HFFc6 (cell line): ENCODE results near the gene VSNL1. TPM values are rescaled to one million over a fixed set of nuclear protein-coding genes. Genes with fewer than 3 reads are reported as not detected.

Source experiments
- DNase-seq: peaks from one replicate; pipeline ENCODE4 v3.0.0-alpha.2; 2018
- H3K27ac Mint-ChIP-seq: 2 replicates; pipeline ENCODE4 v1.8.0; 2020; ENCODE audit warnings: mild to moderate bottlenecking, mixed read lengths
- H3K27me3 Mint-ChIP-seq: 2 replicates; pipeline ENCODE4 v1.8.0; 2021; ENCODE audit warnings: mild to moderate bottlenecking, moderate library complexity, mixed read lengths; ENCODE audit not compliant: insufficient read depth
- H3K36me3 Mint-ChIP-seq: 2 replicates; pipeline ENCODE4 v1.8.0; 2021; ENCODE audit warnings: low read depth, mixed read lengths
- H3K4me1 Mint-ChIP-seq: 2 replicates; pipeline ENCODE4 v1.8.0; 2020; ENCODE audit warnings: low read depth, mixed read lengths
- H3K4me3 Mint-ChIP-seq: 2 replicates; pipeline ENCODE4 v1.8.0; 2020; ENCODE audit warnings: mild to moderate bottlenecking, moderate library complexity, mixed read lengths
- H3K9me3 Mint-ChIP-seq: 2 replicates; pipeline ENCODE4 v1.8.0; 2020; ENCODE audit warnings: mild to moderate bottlenecking, mixed read lengths
- CTCF ChIP-seq: fragments of 200-600 bp; sonication (generic); IDR thresholded peaks from 2 replicates; pipeline ENCODE4 v1.5.0; 2021; ENCODE audit warnings: antibody characterized with exemption, mild to moderate bottlenecking
- long read RNA-seq: library from polyadenylated mRNA; unstranded; transcript quantifications from one replicate; pipeline ENCODE4 v2.0.0, GENCODE V29; 2019
- total RNA-seq, 6 experiments: library from RNA; stranded (reverse); fragmentation: NEBNext Ultra II Directional; extraction: Animal tissue kit (Norgen Biotek cat#: 25700); gene quantifications; 2 replicates in 1 of 6; 3 replicates in 5 of 6; pipeline ENCODE4 v1.2.3, GENCODE V29; 2021

The VSNL1 gene
- not detected for total RNA-seq
- long read RNA-seq = 0 reads

GRCh38 chr2:17540093-17540812 is at the start of gene VSNL1:
Gene VSNL1 (plus strand): TSS chr2:17540696. CDS start chr2:17592075, 51,379 bp downstream.
- H3K27me3 Mint-ChIP-seq = peaks cover 26% of the 10 kb centered on the region
- no peak for TF ChIP-seq CTCF
- DNase-seq = no peak
- no peaks in the 10 kb centered on the region for H3K36me3 Mint-ChIP-seq
- peaks cover 15% of the 10 kb centered on the region for H3K4me1 Mint-ChIP-seq
- no peaks in the 10 kb centered on the region for H3K9me3 Mint-ChIP-seq
- H3K27ac Mint-ChIP-seq = no peak within 1 kb of the TSS
- peak within 1 kb of the TSS; percentile 77 for H3K4me3 Mint-ChIP-seq

GRCh38 chr2:17495590-17495989 is 44.9 kb upstream of the VSNL1 start:
- TF ChIP-seq CTCF = no peak
- H3K4me3 Mint-ChIP-seq = no peak overlapping the region
- H3K36me3 Mint-ChIP-seq = no peaks in the 10 kb centered on the region
- H3K27me3 Mint-ChIP-seq = no peaks in the 10 kb centered on the region
- H3K27ac Mint-ChIP-seq = no peak overlapping the region
- no peaks in the 10 kb centered on the region for H3K4me1 Mint-ChIP-seq
- DNase-seq = no peak
- peaks cover under 1% of the 10 kb centered on the region for H3K9me3 Mint-ChIP-seq

DNA sequence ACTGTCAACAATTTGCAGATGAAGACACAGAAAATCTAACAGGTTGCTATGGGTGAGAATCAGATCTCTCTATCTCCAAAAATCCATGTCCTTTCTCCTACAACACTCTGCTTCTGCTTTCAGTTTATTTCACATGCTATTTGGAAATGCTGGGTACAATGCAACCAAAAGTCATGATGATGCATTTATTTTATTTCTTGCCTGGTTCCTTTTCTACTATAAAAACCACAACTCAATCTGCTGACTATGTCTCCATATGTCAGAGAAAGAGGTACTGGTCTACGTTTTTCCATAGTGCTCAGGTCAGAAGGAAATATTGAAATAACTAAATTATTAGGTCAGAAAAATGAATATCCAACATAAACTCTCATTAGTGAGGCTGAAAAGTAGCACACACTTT is 42.8 kb upstream of the VSNL1 start:
- no peak for DNase-seq
- Mint-ChIP-seq H3K36me3 (no peaks in the 10 kb centered on the region), H3K9me3 (no peaks in the 10 kb centered on the region), H3K4me1 (no peaks in the 10 kb centered on the region), H3K27me3 (no peaks in the 10 kb centered on the region), H3K27ac (no peak overlapping the region), H3K4me3 (no peak overlapping the region)
- TF ChIP-seq CTCF = no peak

GRCh38 chr2:17506736-17507616 is 33.5 kb upstream of the VSNL1 start:
- H3K27ac Mint-ChIP-seq = no peak overlapping the region

More at GRCh38 chr2:17506736-17507616, 33.5 kb upstream of the VSNL1 start:
- H3K9me3 Mint-ChIP-seq = no peaks in the 10 kb centered on the region; the same call in 1 of the 2 replicates
- H3K27me3 Mint-ChIP-seq = no peaks in the 10 kb centered on the region; the same call in 1 of the 2 replicates
- no peak overlapping the region for H3K4me3 Mint-ChIP-seq
- no peaks in the 10 kb centered on the region for H3K4me1 Mint-ChIP-seq
- TF ChIP-seq CTCF = no peak
- no peak for DNase-seq
- no peaks in the 10 kb centered on the region for H3K36me3 Mint-ChIP-seq
